H9 (cell line): Measurements from ENCODE around the gene GLYR1. TPM values are rescaled to one million over a fixed set of nuclear protein-coding genes. Genes with fewer than 3 reads are reported as not detected.

Source experiments
- DNase-seq: peaks from one replicate; pipeline ENCODE4 v3.0.0-alpha.2; 2017
- H2AFZ ChIP-seq: one replicate; pipeline ENCODE4 v1.6.1; 2013; ENCODE audit warnings: mild to moderate bottlenecking, low read length, control low read depth, moderate library complexity
- H2AK5ac ChIP-seq: 2 replicates; pipeline ENCODE4 v1.6.1; 2013; ENCODE audit warnings: low read length, control low read depth, mixed read lengths; ENCODE audit not compliant: insufficient read length
- H2BK120ac ChIP-seq: one replicate; pipeline ENCODE4 v1.6.1; 2013; ENCODE audit warnings: low read depth, mild to moderate bottlenecking, low read length, control low read depth, inconsistent platforms; ENCODE audit not compliant: poor library complexity, severe bottlenecking
- H2BK12ac ChIP-seq: 2 replicates; pipeline ENCODE4 v1.6.1; 2013; ENCODE audit warnings: low read length, control low read depth, mixed read lengths, low read depth; ENCODE audit not compliant: insufficient read length
- H2BK15ac ChIP-seq: 2 replicates; pipeline ENCODE4 v1.6.1; 2013; ENCODE audit warnings: low read depth, low read length, control low read depth
- H2BK20ac ChIP-seq: one replicate; pipeline ENCODE4 v1.6.1; 2013; ENCODE audit warnings: low read depth, mild to moderate bottlenecking, low read length, control low read depth, inconsistent platforms; ENCODE audit not compliant: poor library complexity, severe bottlenecking
- H2BK5ac ChIP-seq: 2 replicates; pipeline ENCODE4 v1.6.1; 2013; ENCODE audit warnings: low read length, control low read depth, mixed read lengths; ENCODE audit not compliant: insufficient read length
- H3K14ac ChIP-seq: 2 replicates; pipeline ENCODE4 v1.6.1; 2013; ENCODE audit warnings: low read length, control low read depth; ENCODE audit not compliant: insufficient read depth
- H3K18ac ChIP-seq: 2 replicates; pipeline ENCODE4 v1.6.1; 2013; ENCODE audit warnings: low read depth, mild to moderate bottlenecking, mixed read lengths, low read length, control low read depth; ENCODE audit not compliant: insufficient read length
- H3K23ac ChIP-seq: 2 replicates; pipeline ENCODE4 v1.6.1; 2013; ENCODE audit warnings: low read length, control low read depth, mixed read lengths, low read depth; ENCODE audit not compliant: insufficient read length
- H3K23me2 ChIP-seq: 2 replicates; pipeline ENCODE4 v1.6.1; 2013; ENCODE audit warnings: low read depth, mild to moderate bottlenecking, mixed read lengths, low read length, control low read depth; ENCODE audit not compliant: insufficient read length, poor library complexity, severe bottlenecking
- H3K27ac ChIP-seq: 2 replicates; pipeline ENCODE4 v1.5.1; 2013; ENCODE audit warnings: low read length, control low read depth, mixed read lengths, low read depth; ENCODE audit not compliant: insufficient read length
- H3K27me3 ChIP-seq: 2 replicates; pipeline ENCODE4 v1.6.1; 2013; ENCODE audit warnings: low read length, control low read depth, inconsistent platforms; ENCODE audit not compliant: insufficient read depth
- H3K4ac ChIP-seq: 2 replicates; pipeline ENCODE4 v1.6.1; 2013; ENCODE audit warnings: low read depth, mild to moderate bottlenecking, control low read depth, inconsistent platforms, low read length, moderate library complexity
- H3K4me1 ChIP-seq: 2 replicates; pipeline ENCODE4 v1.6.1; 2013; ENCODE audit warnings: low read length, control low read depth, inconsistent platforms; ENCODE audit not compliant: insufficient read depth
- H3K4me2 ChIP-seq: 2 replicates; pipeline ENCODE4 v1.6.1; 2013; ENCODE audit warnings: low read length, control low read depth, mixed read lengths; ENCODE audit not compliant: insufficient read length, insufficient read depth
- H3K56ac ChIP-seq: 2 replicates; pipeline ENCODE4 v1.6.1; 2013; ENCODE audit warnings: low read depth, mild to moderate bottlenecking, mixed read lengths, low read length, control low read depth; ENCODE audit not compliant: insufficient read length
- H3K79me1 ChIP-seq: 2 replicates; pipeline ENCODE4 v1.6.1; 2013; ENCODE audit warnings: low read depth, mild to moderate bottlenecking, moderate library complexity, low read length, control low read depth, inconsistent platforms; ENCODE audit not compliant: insufficient read depth, poor library complexity, severe bottlenecking
- H3K79me2 ChIP-seq: 2 replicates; pipeline ENCODE4 v1.6.1; 2013; ENCODE audit warnings: low read length, control low read depth, inconsistent platforms; ENCODE audit not compliant: insufficient read depth
- H3K9ac ChIP-seq: 2 replicates; pipeline ENCODE4 v1.6.1; 2013; ENCODE audit warnings: low read length, control low read depth, mixed read lengths; ENCODE audit not compliant: insufficient read length; ENCODE audit errors: extremely low read depth
- H3K9me3 ChIP-seq: one replicate; pipeline ENCODE4 v1.6.1; 2013; ENCODE audit warnings: low read depth, low read length, inconsistent platforms; ENCODE audit not compliant: control insufficient read depth
- H3T11ph ChIP-seq: one replicate; pipeline ENCODE4 v1.6.1; 2013; ENCODE audit warnings: mild to moderate bottlenecking, low read length, control low read depth, inconsistent platforms
- H4K20me1 ChIP-seq: one replicate; pipeline ENCODE4 v1.6.1; 2013; ENCODE audit not compliant: control insufficient read depth, insufficient read length, insufficient read depth
- H4K5ac ChIP-seq: 2 replicates; pipeline ENCODE4 v1.6.1; 2013; ENCODE audit warnings: low read depth, mild to moderate bottlenecking, mixed read lengths, low read length, control low read depth; ENCODE audit not compliant: insufficient read length
- H4K8ac ChIP-seq: replicated peaks from 2 replicates; pipeline ENCODE4 v1.6.1; 2013; ENCODE audit warnings: low read length, control low read depth, mixed read lengths, low read depth; ENCODE audit not compliant: insufficient read length
- H4K91ac ChIP-seq: 2 replicates; pipeline ENCODE4 v1.6.1; 2013; ENCODE audit warnings: low read depth, mild to moderate bottlenecking, moderate library complexity, mixed read lengths, low read length, control low read depth; ENCODE audit not compliant: insufficient read length
- H3K27ac Mint-ChIP-seq, 3 experiments: 2 replicates in 2 of 3; 3 replicates in 1 of 3; pipeline ENCODE4 v1.8.0; 2020 to 2021; ENCODE audit warnings: mixed read lengths in 3 of 3, mild to moderate bottlenecking in 1 of 3, moderate library complexity in 1 of 3
- H3K27me3 Mint-ChIP-seq: 2 replicates; pipeline ENCODE4 v1.8.0; 2021; ENCODE audit warnings: low read depth, mild to moderate bottlenecking, moderate library complexity, mixed read lengths
- H3K36me3 Mint-ChIP-seq, 3 experiments: 2 replicates in 2 of 3; 3 replicates in 1 of 3; pipeline ENCODE4 v1.8.0; 2020 to 2021; ENCODE audit warnings: low read depth in 3 of 3, mixed read lengths in 3 of 3; ENCODE audit not compliant: insufficient read depth in 1 of 3
- H3K4me1 Mint-ChIP-seq, 2 experiments: 2 replicates each; pipeline ENCODE4 v1.8.0; 2020; ENCODE audit warnings: mixed read lengths in 2 of 2
- H3K4me3 Mint-ChIP-seq, 2 experiments: 2 replicates in 1 of 2; 3 replicates in 1 of 2; pipeline ENCODE4 v1.8.0; 2020 to 2021; ENCODE audit warnings: mild to moderate bottlenecking in 2 of 2, mixed read lengths in 2 of 2, moderate library complexity in 1 of 2
- H3K9me3 Mint-ChIP-seq, 2 experiments: 2 replicates in 1 of 2; 3 replicates in 1 of 2; pipeline ENCODE4 v1.8.0; 2020; ENCODE audit warnings: mild to moderate bottlenecking in 2 of 2, mixed read lengths in 2 of 2, moderate library complexity in 1 of 2
- CTCF ChIP-seq: fragments of 200-600 bp; sonication (generic); conservative IDR thresholded peaks from 3 replicates; pipeline ENCODE4 v1.8.0; 2021; ENCODE audit warnings: antibody characterized with exemption, mild to moderate bottlenecking
- WGBS: extraction: QIAGEN DNeasy Blood & Tissue Kit; methylation state at CpG from one replicate; pipeline ENCODE4 v1.1.7; 2013; ENCODE audit warnings: missing lambda C conversion rate, low lambda C conversion rate, mixed read lengths; ENCODE audit not compliant: insufficient read length; ENCODE audit errors: extremely low coverage; 5-methylcytosine and 5-hydroxymethylcytosine counted together
- total RNA-seq: library from RNA; stranded (reverse); gene quantifications from 2 replicates; pipeline ENCODE4 v1.2.1, GENCODE V29; 2021

The GLYR1 gene
- total RNA-seq, 1 experiment from 2014 or later = 114 TPM

GRCh38 chr16:4753227-4753626 is 93.9 kb downstream of the GLYR1 start:
- Histone ChIP-seq H4K5ac (no peak overlapping the region), H3K27me3 (no peaks in the 10 kb centered on the region), H3K18ac (no peak overlapping the region), H3K23ac (no peak overlapping the region), H3K79me2 (no peaks in the 10 kb centered on the region), H4K91ac (no peak overlapping the region), H4K20me1 (no peaks in the 10 kb centered on the region), H3K4ac (no peak overlapping the region), H2BK20ac (no peak overlapping the region), H2BK12ac (no peak overlapping the region), H2BK5ac (no peak overlapping the region), H3K23me2 (no peaks in the 10 kb centered on the region), H3K4me1 (no peaks in the 10 kb centered on the region), H2AFZ (no peak overlapping the region), H3K4me2 (no peak overlapping the region), H3K79me1 (no peaks in the 10 kb centered on the region), H3K9me3 (no peaks in the 10 kb centered on the region), H3K27ac (no peak overlapping the region), H2BK120ac (no peak overlapping the region), H2AK5ac (no peak overlapping the region), H3K9ac (no peak overlapping the region), H3T11ph (no peak overlapping the region), H3K14ac (no peak overlapping the region), H4K8ac (no peak overlapping the region), H3K56ac (no peak overlapping the region), H2BK15ac (no peak overlapping the region)
- DNase-seq = no peak
- Mint-ChIP-seq H3K9me3 (peaks cover 7 to 9% of the 10 kb centered on the region in 2 experiments; a peak in 3 of 5 replicates), H3K4me3 (peak overlapping the region in 1 of 2 experiments; percentile 19; a peak in 1 of 5 replicates), H3K36me3 (peaks cover 33 to 59% (median 56%) of the 10 kb centered on the region in 3 experiments), H3K4me1 (no peaks in the 10 kb centered on the region), H3K27ac (no peak overlapping the region), H3K27me3 (no peaks in the 10 kb centered on the region)
- no CpG with 5 or more reads among the region's 11 CpGs for WGBS
- no peak for TF ChIP-seq CTCF

Other genes starting within 250 kb of the GLYR1 start
- 80.9 and 81.7 TPM in 2 replicates for gene UBALD1, start 232.4 kb downstream of the GLYR1 start, total RNA-seq
- 91.6 and 93.9 TPM in 2 replicates for gene MGRN1, start 222.5 kb downstream of the GLYR1 start, total RNA-seq
- gene NUDT16L1, start 153.7 kb downstream of the GLYR1 start, total RNA-seq = 49.4 and 50.0 TPM in 2 replicates
- gene ANKS3, start 113.0 kb downstream of the GLYR1 start, total RNA-seq = 27.3 and 32.0 TPM in 2 replicates
- gene DNAAF8, start 112.8 kb downstream of the GLYR1 start, total RNA-seq = 0.33 and 0.39 TPM in 2 replicates
- gene ZNF500, start 80.1 kb downstream of the GLYR1 start, total RNA-seq = 15.9 and 18.3 TPM in 2 replicates
- 0.48 TPM in 1 of 2 replicates, not detected in the other for gene SEPTIN12, start 58.9 kb downstream of the GLYR1 start, total RNA-seq
- not detected in 2 replicates for gene SMIM22, start 51.9 kb downstream of the GLYR1 start, total RNA-seq
- gene ROGDI, start 44.7 kb downstream of the GLYR1 start, total RNA-seq = 33.5 and 36.4 TPM in 2 replicates
- 51.8 and 55.2 TPM in 2 replicates for gene UBN1, start 193 bp upstream of the GLYR1 start, total RNA-seq
- gene PPL, start 89.9 kb upstream of the GLYR1 start, total RNA-seq = 28.2 and 29.2 TPM in 2 replicates
- gene SEC14L5, start 111.0 kb upstream of the GLYR1 start, total RNA-seq = 3.2 and 4.1 TPM in 2 replicates
- 12.1 and 12.7 TPM in 2 replicates for gene NAGPA, start 186.6 kb upstream of the GLYR1 start, total RNA-seq
- 2.0 and 2.5 TPM in 2 replicates for gene C16orf89, start 218.7 kb upstream of the GLYR1 start, total RNA-seq
- gene ALG1, start 224.6 kb upstream of the GLYR1 start, total RNA-seq = 32.5 and 36.2 TPM in 2 replicates